H1 (cell line): Measurements from ENCODE around the gene PREB. TPM values are rescaled to one million over a fixed set of nuclear protein-coding genes. Genes with fewer than 3 reads are reported as not detected.

Experiments used
- ASH2L ChIP-seq: fragments of 200-600, 300-600 bp; sonication (generic); IDR thresholded peaks from one replicate; pipeline ENCODE4 v1.7.1; 2017; ENCODE audit warnings: low read length
- ATF3 ChIP-seq: IDR thresholded peaks from 2 replicates; pipeline ENCODE4 v1.6.1; 2011; ENCODE audit warnings: low read depth, mild to moderate bottlenecking, low read length; ENCODE audit not compliant: insufficient read depth
- CHD7 ChIP-seq: fragments of 300-600 bp; sonication (generic); IDR thresholded peaks from 2 replicates; pipeline ENCODE4 v1.7.1; 2012; ENCODE audit warnings: low read length, moderate library complexity, mild to moderate bottlenecking, inconsistent platforms; ENCODE audit not compliant: insufficient replicate concordance
- EGR1 ChIP-seq: IDR thresholded peaks from 2 replicates; pipeline ENCODE4 v1.6.1; 2011; ENCODE audit warnings: low read depth, low read length, borderline replicate concordance
- POU5F1 ChIP-seq: IDR thresholded peaks from 2 replicates; pipeline ENCODE4 v1.6.1; 2011; ENCODE audit warnings: low read depth, mild to moderate bottlenecking, low read length, moderate library complexity
- RXRA ChIP-seq: IDR thresholded peaks from 2 replicates; pipeline ENCODE4 v1.6.1; 2011; ENCODE audit warnings: low read depth, mild to moderate bottlenecking, low read length, moderate library complexity; ENCODE audit not compliant: insufficient read depth
- SUZ12 ChIP-seq: fragments of 200-600 bp; sonication (generic); IDR thresholded peaks from 2 replicates; pipeline ENCODE4 v1.6.1; 2012; ENCODE audit warnings: mild to moderate bottlenecking, inconsistent platforms, low read length, moderate library complexity, mixed read lengths
- TAF1 ChIP-seq: IDR thresholded peaks from 2 replicates; pipeline ENCODE4 v1.6.1; 2011; ENCODE audit warnings: mild to moderate bottlenecking, low read depth, low read length
- polyA plus RNA-seq, 7 experiments: library from polyadenylated mRNA; depleted of rRNA in 3 of 7; stranded (reverse) in 5 of 7; unstranded in 2 of 7; fragments of >200 nt in 5 of 7; fragments of 200-250 nt in 2 of 7; gene quantifications; 1 replicate in 5 of 7; 2 replicates in 1 of 7; 4 replicates in 1 of 7; pipeline versions ENCODE4 v1.2.1 to v1.2.3, GENCODE V29; 2011 to 2013; ENCODE audit warnings: missing spikeins in 2 of 7, mixed read lengths in 2 of 7
- total RNA-seq: library from RNA; stranded (reverse); fragmentation: NEBNext Ultra II Directional; extraction: Animal tissue kit (Norgen Biotek cat#: 25700); gene quantifications from 2 replicates; pipeline ENCODE4 v1.2.1, GENCODE V29; 2021

PREB gene
- total and polyA plus RNA-seq, 2 of the 8 experiments (the other 6 are each of a cell fraction or from before 2014, with no cell fraction given), result 54.1 to 72.2 TPM

GRCh38 chr2:27154488-27154887, 20.1 kb upstream of the PREB start (continued):
- no peak for TF ChIP-seq POU5F1
- TF ChIP-seq SUZ12, result no peak
- no peak for TF ChIP-seq RXRA
- no peak for TF ChIP-seq EGR1
- no peak for TF ChIP-seq ASH2L
- TF ChIP-seq TAF1, result no peak
- TF ChIP-seq CHD7, result no peak
- TF ChIP-seq ATF3, result no peak
